Ishikawa (cell line): ENCODE measurements around the gene INPP5J.

Source experiments
- CEBPB ChIP-seq: IDR thresholded peaks from 2 replicates; pipeline ENCODE4 v1.6.1; 2012
- CREB1 ChIP-seq: IDR thresholded peaks from 2 replicates; pipeline ENCODE4 v1.6.1; 2012; ENCODE audit warnings: low read depth
- EGR1 ChIP-seq: IDR thresholded peaks from 2 replicates; pipeline ENCODE4 v1.6.1; 2012
- EP300 ChIP-seq: IDR thresholded peaks from 2 replicates; pipeline ENCODE4 v1.6.1; 2012; ENCODE audit warnings: borderline replicate concordance
- FOXM1 ChIP-seq: IDR thresholded peaks from 2 replicates; pipeline ENCODE4 v1.6.1; 2012; ENCODE audit warnings: low read depth, borderline replicate concordance
- MAX ChIP-seq: IDR thresholded peaks from 2 replicates; pipeline ENCODE4 v1.6.1; 2012
- NFIC ChIP-seq: IDR thresholded peaks from 2 replicates; pipeline ENCODE4 v1.6.1; 2012
- RAD21 ChIP-seq: IDR thresholded peaks from 2 replicates; pipeline ENCODE4 v1.6.1; 2012; ENCODE audit warnings: low read depth
- TAF1 ChIP-seq: IDR thresholded peaks from 2 replicates; pipeline ENCODE4 v1.6.1; 2012; ENCODE audit warnings: low read depth, mild to moderate bottlenecking
- TCF12 ChIP-seq: IDR thresholded peaks from 2 replicates; pipeline ENCODE4 v1.6.1; 2012; ENCODE audit warnings: low read depth
- TEAD4 ChIP-seq: IDR thresholded peaks from 2 replicates; pipeline ENCODE4 v1.6.1; 2012
- YY1 ChIP-seq: IDR thresholded peaks from 2 replicates; pipeline ENCODE4 v1.6.1; 2012; ENCODE audit warnings: low read depth
- ZBTB7A ChIP-seq: IDR thresholded peaks from 2 replicates; pipeline ENCODE4 v1.6.1; 2012; ENCODE audit warnings: low read depth
- TF ChIP-seq, protein P1 (sequence below): IDR thresholded peaks from 2 replicates; pipeline ENCODE4 v1.6.1; 2012
- TF ChIP-seq, protein P2 (sequence below): IDR thresholded peaks from 2 replicates; pipeline ENCODE4 v1.6.1; 2012; ENCODE audit warnings: low read depth, mild to moderate bottlenecking

The INPP5J gene

GRCh38 chr22:31177420-31178162, 54.8 kb downstream of the INPP5J start:
- no peak for TF ChIP-seq CEBPB
- no peak for TF ChIP-seq FOXM1
- no peak for TF ChIP-seq TAF1
- no peak for TF ChIP-seq RAD21
- TF ChIP-seq, protein P1, sequence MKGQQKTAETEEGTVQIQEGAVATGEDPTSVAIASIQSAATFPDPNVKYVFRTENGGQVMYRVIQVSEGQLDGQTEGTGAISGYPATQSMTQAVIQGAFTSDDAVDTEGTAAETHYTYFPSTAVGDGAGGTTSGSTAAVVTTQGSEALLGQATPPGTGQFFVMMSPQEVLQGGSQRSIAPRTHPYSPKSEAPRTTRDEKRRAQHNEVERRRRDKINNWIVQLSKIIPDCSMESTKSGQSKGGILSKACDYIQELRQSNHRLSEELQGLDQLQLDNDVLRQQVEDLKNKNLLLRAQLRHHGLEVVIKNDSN: no peak
- no peak for TF ChIP-seq EGR1
- peak; percentile 84 for TF ChIP-seq TEAD4

DNA sequence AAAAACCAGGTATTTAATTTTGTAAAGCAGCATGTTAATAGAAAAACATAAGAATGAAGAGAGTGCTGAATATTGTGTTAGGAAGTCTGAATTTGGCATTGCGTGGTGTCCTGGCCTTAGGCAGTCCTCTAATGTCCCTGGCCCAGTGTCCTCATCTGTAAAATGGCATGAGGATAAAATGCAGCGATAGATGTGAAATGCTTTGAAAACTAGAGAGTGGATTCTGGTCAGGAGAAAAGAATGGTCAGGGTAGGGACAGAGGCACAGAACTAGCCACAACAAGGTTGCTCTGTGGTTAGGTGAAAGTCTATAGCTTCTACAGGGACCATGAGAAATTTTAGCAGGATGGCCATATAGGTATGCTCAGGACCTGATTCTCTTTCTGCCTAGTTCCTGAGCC, 56.1 kb downstream of the INPP5J start:
- TF ChIP-seq TAF1 (no peak), RAD21 (no peak), NFIC (no peak), FOXM1 (no peak), TCF12 (no peak), TEAD4 (no peak), EGR1 (no peak), CEBPB (no peak), EP300 (no peak), CREB1 (no peak), YY1 (no peak), MAX (no peak), ZBTB7A (no peak)
- TF ChIP-seq, protein P1: no peak
- TF ChIP-seq, protein P2, sequence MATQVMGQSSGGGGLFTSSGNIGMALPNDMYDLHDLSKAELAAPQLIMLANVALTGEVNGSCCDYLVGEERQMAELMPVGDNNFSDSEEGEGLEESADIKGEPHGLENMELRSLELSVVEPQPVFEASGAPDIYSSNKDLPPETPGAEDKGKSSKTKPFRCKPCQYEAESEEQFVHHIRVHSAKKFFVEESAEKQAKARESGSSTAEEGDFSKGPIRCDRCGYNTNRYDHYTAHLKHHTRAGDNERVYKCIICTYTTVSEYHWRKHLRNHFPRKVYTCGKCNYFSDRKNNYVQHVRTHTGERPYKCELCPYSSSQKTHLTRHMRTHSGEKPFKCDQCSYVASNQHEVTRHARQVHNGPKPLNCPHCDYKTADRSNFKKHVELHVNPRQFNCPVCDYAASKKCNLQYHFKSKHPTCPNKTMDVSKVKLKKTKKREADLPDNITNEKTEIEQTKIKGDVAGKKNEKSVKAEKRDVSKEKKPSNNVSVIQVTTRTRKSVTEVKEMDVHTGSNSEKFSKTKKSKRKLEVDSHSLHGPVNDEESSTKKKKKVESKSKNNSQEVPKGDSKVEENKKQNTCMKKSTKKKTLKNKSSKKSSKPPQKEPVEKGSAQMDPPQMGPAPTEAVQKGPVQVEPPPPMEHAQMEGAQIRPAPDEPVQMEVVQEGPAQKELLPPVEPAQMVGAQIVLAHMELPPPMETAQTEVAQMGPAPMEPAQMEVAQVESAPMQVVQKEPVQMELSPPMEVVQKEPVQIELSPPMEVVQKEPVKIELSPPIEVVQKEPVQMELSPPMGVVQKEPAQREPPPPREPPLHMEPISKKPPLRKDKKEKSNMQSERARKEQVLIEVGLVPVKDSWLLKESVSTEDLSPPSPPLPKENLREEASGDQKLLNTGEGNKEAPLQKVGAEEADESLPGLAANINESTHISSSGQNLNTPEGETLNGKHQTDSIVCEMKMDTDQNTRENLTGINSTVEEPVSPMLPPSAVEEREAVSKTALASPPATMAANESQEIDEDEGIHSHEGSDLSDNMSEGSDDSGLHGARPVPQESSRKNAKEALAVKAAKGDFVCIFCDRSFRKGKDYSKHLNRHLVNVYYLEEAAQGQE: no peak

DNA sequence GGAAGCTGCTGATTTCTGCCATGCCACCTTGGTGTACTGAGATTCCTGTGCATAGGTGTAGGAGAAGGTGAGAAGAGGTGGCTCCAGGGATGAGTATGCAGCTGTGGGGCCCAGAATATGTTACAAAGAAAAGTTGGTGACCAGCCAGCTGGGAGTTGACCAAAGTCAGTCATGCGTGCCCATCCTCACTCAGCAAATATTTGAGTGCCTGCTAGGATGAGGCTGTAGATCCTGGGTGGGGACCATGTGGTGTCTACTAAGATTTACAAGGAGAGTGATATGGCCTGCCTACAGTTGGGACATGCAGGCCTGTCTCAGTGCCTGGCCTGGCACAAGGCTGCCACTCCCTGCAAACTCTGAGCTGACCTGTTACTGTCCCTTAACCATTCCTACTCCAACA, 56.6 kb downstream of the INPP5J start:
- TF ChIP-seq TCF12: peak; percentile 85
- 0 out of 2 replicates have a peak, but pooled peaks have one; percentile 16 for TF ChIP-seq RAD21
- peak; percentile 94 for TF ChIP-seq NFIC
- no peak for TF ChIP-seq TAF1
- peak; percentile 81 for TF ChIP-seq MAX
- 0 out of 2 replicates have a peak, but pooled peaks have one; percentile 29 for TF ChIP-seq FOXM1
- peak; percentile 68 for TF ChIP-seq EP300
- TF ChIP-seq, protein P2: no peak
- no peak for TF ChIP-seq CEBPB
- no peak for TF ChIP-seq CREB1
- no peak for TF ChIP-seq EGR1
- no peak for TF ChIP-seq ZBTB7A
- TF ChIP-seq TEAD4: peak; percentile 88
- peak; percentile 37; the same call in 1 of the 2 replicates for TF ChIP-seq YY1
- TF ChIP-seq, protein P1: peak; percentile 57

DNA sequence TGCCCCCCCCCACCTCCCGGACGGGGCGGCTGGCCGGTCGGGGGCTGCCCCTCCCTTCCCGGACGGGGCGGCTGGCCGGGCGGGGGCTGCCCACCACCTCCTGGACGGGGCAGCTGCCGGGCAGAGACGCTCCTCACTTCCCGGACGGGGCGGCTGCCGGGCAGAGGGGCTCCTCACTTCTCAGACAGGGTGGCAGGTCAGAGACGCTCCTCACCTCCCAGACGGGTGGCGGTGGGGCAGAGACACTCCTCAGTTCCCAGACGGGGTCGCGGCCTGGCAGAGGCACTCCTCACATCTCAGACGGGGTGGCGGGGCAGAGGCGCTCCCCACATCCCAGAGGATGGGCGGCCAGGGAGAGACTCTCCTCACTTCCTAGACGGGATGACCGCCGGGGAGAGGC, 61.2 kb downstream of the INPP5J start:
- TF ChIP-seq CREB1 (no peak), YY1 (no peak), FOXM1 (no peak), TAF1 (no peak), MAX (no peak), EGR1 (no peak), EP300 (no peak), TEAD4 (no peak), CEBPB (no peak), RAD21 (no peak), ZBTB7A (no peak), NFIC (no peak)
- TF ChIP-seq, protein P2: no peak
